OCI-LY1 (cell line): ENCODE results near the gene GON4L.

Experiments
- H2AFZ ChIP-seq: fragments of 200-600 bp; sonication (generic), shearing (Covaris generic); 2 replicates; pipeline ENCODE4 v1.6.0; 2014; ENCODE audit warnings: antibody characterized with exemption, mild to moderate bottlenecking, low read length
- H3F3A ChIP-seq: fragments of 200-600 bp; sonication (generic), shearing (Covaris generic); 2 replicates; pipeline ENCODE4 v1.6.0; 2014; ENCODE audit warnings: mild to moderate bottlenecking, antibody characterized with exemption, low read length, moderate library complexity; ENCODE audit not compliant: insufficient read depth
- H3K27ac ChIP-seq: fragments of 200-600 bp; sonication (generic); 2 replicates; pipeline ENCODE4 v1.5.1; 2014; ENCODE audit warnings: low read length, mixed run types, mild to moderate bottlenecking, low read depth; ENCODE audit not compliant: poor library complexity, severe bottlenecking
- H3K27me3 ChIP-seq: fragments of 200-600 bp; sonication (generic); 2 replicates; pipeline ENCODE4 v1.6.0; 2014; ENCODE audit warnings: antibody characterized with exemption, mild to moderate bottlenecking, low read length, moderate library complexity; ENCODE audit not compliant: insufficient read depth
- H3K36me3 ChIP-seq: fragments of 200-600 bp; sonication (generic); 2 replicates; pipeline ENCODE4 v1.6.1; 2014; ENCODE audit warnings: mild to moderate bottlenecking, antibody characterized with exemption, low read length, moderate library complexity, mixed read lengths; ENCODE audit not compliant: insufficient read depth
- H3K4me1 ChIP-seq: fragments of 200-600 bp; sonication (generic); 2 replicates; pipeline ENCODE4 v1.5.1; 2014; ENCODE audit warnings: mild to moderate bottlenecking, low read length, moderate library complexity; ENCODE audit not compliant: insufficient read depth, severe bottlenecking
- H3K4me2 ChIP-seq: fragments of 200-600 bp; sonication (generic), shearing (Covaris generic); 2 replicates; pipeline ENCODE4 v1.6.1; 2014; ENCODE audit warnings: low read length
- H3K4me3 ChIP-seq: fragments of 200-600 bp; sonication (generic); 2 replicates; pipeline ENCODE4 v1.5.1; 2014; ENCODE audit warnings: low read length, low read depth, mild to moderate bottlenecking, mixed read lengths; ENCODE audit not compliant: poor library complexity, severe bottlenecking
- H3K79me2 ChIP-seq: fragments of 200-600 bp; shearing (Covaris generic); 2 replicates; pipeline ENCODE4 v1.6.1; 2016; ENCODE audit warnings: mixed run types, low read length, mixed read lengths; ENCODE audit not compliant: insufficient read depth
- H3K9ac ChIP-seq: fragments of 200-600 bp; sonication (generic), shearing (Covaris generic); 2 replicates; pipeline ENCODE4 v1.6.1; 2014; ENCODE audit warnings: mild to moderate bottlenecking, low read length, mixed read lengths
- H3K9me2 ChIP-seq: fragments of 200-600 bp; sonication (generic), shearing (Covaris generic); 2 replicates; pipeline ENCODE4 v1.6.1; 2014; ENCODE audit warnings: low read depth, mild to moderate bottlenecking, low read length, mixed read lengths
- H3K9me3 ChIP-seq: fragments of 200-600 bp; shearing (Covaris generic); 2 replicates; pipeline ENCODE4 v1.6.1; 2014; ENCODE audit warnings: low read length, mixed read lengths
- H4K20me1 ChIP-seq: fragments of 200-600 bp; sonication (generic), shearing (Covaris generic); 2 replicates; pipeline ENCODE4 v1.6.0; 2016; ENCODE audit warnings: mild to moderate bottlenecking, low read length; ENCODE audit not compliant: insufficient read depth
- CTCF ChIP-seq: fragments of 200-600 bp; sonication (generic), shearing (Covaris generic); IDR thresholded peaks from 2 replicates; pipeline ENCODE4 v1.5.1; 2017; ENCODE audit warnings: mild to moderate bottlenecking, antibody characterized with exemption, low read length, moderate library complexity, mixed read lengths
- EZH2 ChIP-seq: fragments of 200-600 bp; sonication (generic), shearing (Covaris generic); IDR thresholded peaks from 2 replicates; pipeline ENCODE4 v1.8.0; 2017; ENCODE audit warnings: borderline replicate concordance, mixed run types, mild to moderate bottlenecking, antibody characterized with exemption, low read length, moderate library complexity, mixed read lengths

Gene GON4L

GRCh38 chr1:155900161-155900560 lies 43.1 kb upstream of the GON4L start:
- Histone ChIP-seq H3F3A (no peaks in the 10 kb centered on the region; the same call in 1 of the 2 replicates), H2AFZ (no peak overlapping the region), H3K9ac (no peak overlapping the region), H3K27ac (no peak overlapping the region), H3K27me3 (no peaks in the 10 kb centered on the region), H3K9me2 (no peaks in the 10 kb centered on the region), H4K20me1 (0 out of 2 replicates have a peak, but pooled peaks cover 2% of the 10 kb centered on the region), H3K9me3 (no peaks in the 10 kb centered on the region), H3K4me3 (no peak overlapping the region), H3K79me2 (no peaks in the 10 kb centered on the region), H3K4me1 (no peaks in the 10 kb centered on the region), H3K36me3 (peaks cover 75% of the 10 kb centered on the region), H3K4me2 (no peak overlapping the region)
- TF ChIP-seq EZH2 (no peak), CTCF (no peak)

GRCh38 chr1:155899683-155900082 lies 42.7 kb upstream of the GON4L start:
- Histone ChIP-seq H3K4me1 (no peaks in the 10 kb centered on the region), H3K36me3 (peaks cover 70% of the 10 kb centered on the region), H3K27ac (no peak overlapping the region), H3K9me3 (no peaks in the 10 kb centered on the region), H3K9ac (no peak overlapping the region), H3K9me2 (no peaks in the 10 kb centered on the region), H3K4me2 (no peak overlapping the region), H3F3A (no peaks in the 10 kb centered on the region; the same call in 1 of the 2 replicates), H4K20me1 (0 out of 2 replicates have a peak, but pooled peaks cover 2% of the 10 kb centered on the region), H2AFZ (no peak overlapping the region), H3K79me2 (no peaks in the 10 kb centered on the region), H3K27me3 (no peaks in the 10 kb centered on the region), H3K4me3 (no peak overlapping the region)
- TF ChIP-seq EZH2, result no peak
- no peak for TF ChIP-seq CTCF

GRCh38 chr1:155898888-155899287 lies 41.9 kb upstream of the GON4L start:
- Histone ChIP-seq H3K4me3 (no peak overlapping the region), H3K9ac (no peak overlapping the region), H3K27ac (no peak overlapping the region), H3K4me1 (no peaks in the 10 kb centered on the region), H3K27me3 (no peaks in the 10 kb centered on the region), H3F3A (no peaks in the 10 kb centered on the region; the same call in 1 of the 2 replicates), H3K79me2 (no peaks in the 10 kb centered on the region), H3K4me2 (no peak overlapping the region), H3K9me3 (no peaks in the 10 kb centered on the region), H4K20me1 (0 out of 2 replicates have a peak, but pooled peaks cover 2% of the 10 kb centered on the region), H3K36me3 (peaks cover 62% of the 10 kb centered on the region), H2AFZ (no peak overlapping the region), H3K9me2 (no peaks in the 10 kb centered on the region)
- no peak for TF ChIP-seq CTCF
- no peak for TF ChIP-seq EZH2
